ENCODE measurements around the gene SLC37A4.
"Not testable (repeated sequence)": the region's sequence is repeated elsewhere in the genome, so short reads cannot be mapped to it uniquely, and the experiment has no call there.

SLC37A4 gene

DNA sequence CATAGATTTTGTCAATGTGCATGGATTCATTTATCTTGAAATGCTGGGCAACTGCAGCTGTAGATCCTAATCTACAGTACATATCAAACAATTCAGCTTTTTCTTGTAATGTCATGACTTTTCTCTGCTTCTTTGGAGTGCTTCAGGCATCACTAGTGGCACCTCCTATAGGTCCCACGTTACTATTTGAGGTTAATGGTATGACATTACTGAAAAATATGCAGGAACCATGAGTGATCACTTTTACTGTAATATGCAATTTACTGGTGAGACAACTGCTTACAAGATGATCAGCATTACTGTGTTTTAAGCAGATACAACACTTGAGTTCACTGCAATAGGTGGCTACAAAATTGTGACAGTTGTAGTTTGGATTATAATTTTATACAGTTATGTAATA lies 29.8 kb downstream of the SLC37A4 start:
- TF ChIP-seq, protein P1, sequence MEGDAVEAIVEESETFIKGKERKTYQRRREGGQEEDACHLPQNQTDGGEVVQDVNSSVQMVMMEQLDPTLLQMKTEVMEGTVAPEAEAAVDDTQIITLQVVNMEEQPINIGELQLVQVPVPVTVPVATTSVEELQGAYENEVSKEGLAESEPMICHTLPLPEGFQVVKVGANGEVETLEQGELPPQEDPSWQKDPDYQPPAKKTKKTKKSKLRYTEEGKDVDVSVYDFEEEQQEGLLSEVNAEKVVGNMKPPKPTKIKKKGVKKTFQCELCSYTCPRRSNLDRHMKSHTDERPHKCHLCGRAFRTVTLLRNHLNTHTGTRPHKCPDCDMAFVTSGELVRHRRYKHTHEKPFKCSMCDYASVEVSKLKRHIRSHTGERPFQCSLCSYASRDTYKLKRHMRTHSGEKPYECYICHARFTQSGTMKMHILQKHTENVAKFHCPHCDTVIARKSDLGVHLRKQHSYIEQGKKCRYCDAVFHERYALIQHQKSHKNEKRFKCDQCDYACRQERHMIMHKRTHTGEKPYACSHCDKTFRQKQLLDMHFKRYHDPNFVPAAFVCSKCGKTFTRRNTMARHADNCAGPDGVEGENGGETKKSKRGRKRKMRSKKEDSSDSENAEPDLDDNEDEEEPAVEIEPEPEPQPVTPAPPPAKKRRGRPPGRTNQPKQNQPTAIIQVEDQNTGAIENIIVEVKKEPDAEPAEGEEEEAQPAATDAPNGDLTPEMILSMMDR (conservative IDR thresholded peaks at IDR 0.05; ENCODE audit: low read depth, low read length): no peak
- no peak overlapping the region for H3K4me3 ChIP-seq (ENCODE audit: low read depth, low read length)
- no peak for DNase-seq (ENCODE audit: low read depth)

DNA sequence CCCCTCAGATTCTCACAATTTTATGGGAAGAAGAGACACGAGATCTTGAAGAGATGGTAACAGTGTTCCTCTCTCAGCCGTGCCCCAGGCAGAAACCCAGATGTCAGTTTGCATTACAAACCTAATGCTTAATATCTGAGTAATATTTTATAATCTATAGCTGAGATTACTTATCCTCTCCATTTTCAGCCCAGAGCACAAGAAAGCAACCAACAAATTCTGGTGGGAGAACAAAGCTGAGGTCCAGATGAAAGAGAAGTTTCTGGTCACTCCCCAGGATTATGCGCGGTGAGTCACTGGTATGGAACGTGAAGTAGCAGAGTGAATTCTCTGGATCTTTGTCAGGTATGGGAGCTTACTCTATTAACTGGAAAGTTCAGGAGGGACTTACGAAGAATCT lies 31.9 kb downstream of the SLC37A4 start:
- peak overlapping the region; percentile 85 for H3K4me3 ChIP-seq (ENCODE audit: low read depth, low read length)
- TF ChIP-seq, protein P1 (conservative IDR thresholded peaks at IDR 0.05; ENCODE audit: low read depth, low read length): no peak
- DNase-seq (ENCODE audit: low read depth): peak; percentile 76

DNA sequence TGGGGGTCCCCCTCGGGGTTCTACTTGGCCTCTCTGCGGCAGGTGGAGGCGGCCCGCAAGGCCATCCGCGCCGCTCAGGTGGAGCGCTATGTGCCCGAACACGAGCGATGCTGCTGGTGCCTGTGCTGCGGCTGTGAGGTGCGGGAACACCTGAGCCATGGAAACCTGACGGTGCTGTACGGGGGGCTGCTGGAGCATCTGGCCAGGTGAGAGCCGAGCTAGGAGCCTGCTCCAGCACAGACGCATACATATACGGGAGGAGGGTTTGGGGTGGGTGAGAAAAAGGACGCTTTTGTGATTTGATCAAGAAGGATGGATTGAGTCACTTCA lies 32.3 kb downstream of the SLC37A4 start:
- DNase-seq (ENCODE audit: low read depth): no peak
- TF ChIP-seq, protein P1 (conservative IDR thresholded peaks at IDR 0.05; ENCODE audit: low read depth, low read length): no peak

DNA sequence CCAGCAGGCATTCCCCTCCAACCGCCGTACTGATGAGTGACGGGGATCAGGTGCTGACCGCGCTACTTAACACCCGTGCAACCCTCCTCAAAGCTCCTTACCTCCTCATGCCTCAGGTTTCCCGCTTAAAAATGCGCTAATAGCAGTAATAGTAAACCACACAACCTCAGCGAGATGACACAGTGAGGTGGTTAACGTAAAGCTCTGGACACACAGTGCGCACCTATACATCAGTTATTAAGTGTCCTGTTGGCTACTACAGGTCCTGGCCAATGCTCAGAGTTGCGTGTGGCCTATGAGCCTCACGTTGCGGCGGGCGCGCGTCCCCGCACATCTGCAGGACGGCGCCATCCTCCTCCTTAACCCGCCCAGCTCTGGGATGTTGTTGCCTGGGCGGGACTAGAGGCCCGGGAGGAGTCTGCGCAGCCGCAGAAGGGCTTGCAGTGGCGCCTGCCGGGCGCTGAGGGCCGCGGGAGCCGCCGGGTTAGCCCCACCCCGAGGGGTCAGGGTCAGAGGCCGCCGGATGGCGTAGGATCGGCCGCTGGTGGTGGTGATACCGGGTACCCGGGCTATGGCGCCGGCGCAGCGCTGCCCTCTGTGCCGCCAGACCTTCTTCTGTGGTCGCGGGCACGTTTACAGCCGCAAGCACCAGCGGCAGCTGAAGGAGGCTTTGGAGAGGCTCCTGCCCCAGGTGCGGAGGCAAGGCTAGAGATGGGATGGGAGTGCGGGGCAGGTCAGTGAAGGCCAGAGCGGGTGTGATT lies 32.9 kb downstream of the SLC37A4 start, which contains the start of gene CENATAC:
Gene CENATAC (plus strand): TSS at position 512 of the 761 bp plus-strand sequence. CDS start 60 bp downstream, at position 572.
- TF ChIP-seq, protein P1 (conservative IDR thresholded peaks at IDR 0.05; ENCODE audit: low read depth, low read length): no peak
- peak within 1 kb of the TSS; percentile 85 for H3K4me3 ChIP-seq (ENCODE audit: low read depth, low read length)
- DNase-seq (ENCODE audit: low read depth): peak; percentile 86

More for the DNA sequence above, 32.3 kb downstream of the SLC37A4 start:
- peak overlapping the region; percentile 85 for H3K4me3 ChIP-seq (ENCODE audit: low read depth, low read length)

DNA sequence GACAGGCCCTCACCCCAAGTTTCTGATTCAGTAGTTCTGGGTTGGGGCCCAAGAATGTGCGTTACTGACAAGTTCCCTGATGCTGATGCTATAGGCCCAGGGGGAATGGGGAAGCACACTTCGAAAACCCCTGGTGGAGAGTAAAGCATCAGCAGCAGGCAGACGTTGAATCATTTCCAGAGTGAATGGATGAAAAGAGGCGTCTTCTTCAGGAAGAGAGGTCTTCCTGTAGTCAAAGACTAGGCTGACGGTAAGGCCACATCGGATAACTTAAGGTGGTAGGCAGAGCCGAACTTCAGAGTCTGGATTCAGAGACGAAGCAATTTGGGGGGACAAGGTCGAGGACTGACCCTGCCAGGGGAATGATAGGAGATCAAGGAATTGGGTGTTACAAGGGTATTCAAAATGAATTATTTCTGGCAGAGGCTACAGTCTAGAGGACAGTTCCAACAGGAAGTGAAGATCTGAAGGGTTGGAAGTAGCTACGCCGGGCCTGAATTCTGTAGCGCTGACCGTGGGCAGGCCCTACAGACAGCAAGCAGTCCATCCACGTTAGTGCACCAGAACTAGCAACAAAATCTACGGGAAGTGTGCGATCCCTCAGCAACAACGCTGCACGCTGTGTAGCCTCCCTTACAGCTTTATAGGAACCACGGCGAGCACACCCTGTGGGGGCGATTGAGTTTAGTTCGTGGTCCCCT lies 33.6 kb downstream of the SLC37A4 start:
- TF ChIP-seq, protein P1 (conservative IDR thresholded peaks at IDR 0.05; ENCODE audit: low read depth, low read length): peak; percentile 36
- no peak for DNase-seq (ENCODE audit: low read depth)
- peak overlapping the region; percentile 85 for H3K4me3 ChIP-seq (ENCODE audit: low read depth, low read length)

DNA sequence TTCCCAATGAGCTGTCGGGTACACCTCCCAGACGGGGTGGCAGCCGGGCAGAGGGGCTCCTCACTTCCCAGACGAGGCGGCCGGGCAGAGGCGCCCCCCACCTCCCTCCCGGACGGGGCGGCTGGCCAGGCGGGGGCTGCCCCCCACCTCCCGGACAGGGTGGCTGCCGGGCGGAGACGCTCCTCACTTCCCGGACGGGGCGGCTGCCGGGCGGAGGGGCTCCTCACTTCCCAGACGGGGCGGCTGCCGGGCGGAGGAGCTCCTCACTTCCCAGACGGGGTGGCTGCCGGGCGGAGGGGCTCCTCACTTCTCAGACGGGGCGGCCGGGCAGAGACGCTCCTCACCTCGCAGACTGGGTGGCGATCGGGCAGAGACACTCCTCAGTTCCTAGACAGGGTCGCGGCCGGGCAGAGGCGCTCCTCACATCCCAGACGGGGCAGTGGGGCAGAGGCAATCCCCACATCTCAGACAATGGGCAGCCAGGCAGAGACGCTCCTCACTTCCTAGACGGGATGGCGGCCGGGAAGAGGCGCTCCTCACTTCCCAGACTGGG lies 39.1 kb downstream of the SLC37A4 start:
- H3K4me3 ChIP-seq (ENCODE audit: low read depth, low read length); DNase-seq (ENCODE audit: low read depth): not testable (repeated sequence)

DNA sequence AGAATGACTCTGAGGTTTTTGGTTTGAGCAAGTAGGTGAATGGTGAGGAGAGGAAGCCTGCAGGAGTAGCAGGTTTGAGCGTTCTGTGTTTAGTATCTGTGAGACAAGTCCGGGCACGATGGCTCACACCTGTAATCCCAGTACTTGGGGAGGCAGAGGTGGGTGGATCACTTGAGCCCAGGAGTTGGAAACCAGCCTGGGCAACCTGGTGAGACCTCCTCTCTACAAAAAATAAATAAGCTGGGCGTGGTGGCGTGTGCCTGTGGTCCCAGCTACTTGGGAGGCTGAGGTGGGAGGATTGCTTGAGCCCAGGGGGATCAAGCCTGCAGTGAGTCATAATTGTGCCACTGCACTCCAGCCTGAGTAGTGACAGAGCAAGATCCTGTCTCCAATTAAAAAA lies 42.4 kb downstream of the SLC37A4 start:
- TF ChIP-seq, protein P1 (conservative IDR thresholded peaks at IDR 0.05; ENCODE audit: low read depth, low read length): no peak
- no peak overlapping the region for H3K4me3 ChIP-seq (ENCODE audit: low read depth, low read length)
- DNase-seq (ENCODE audit: low read depth): no peak
